Vagina (tissue), 2 donors: ENCODE measurements around the gene SV2B. TPM values are rescaled to one million over a fixed set of nuclear protein-coding genes. Genes with fewer than 3 reads are reported as not detected.

Experiments used
- DNase-seq, 2 donors: peaks; one replicate each; pipeline ENCODE4 v3.0.0-alpha.2; 2017; ENCODE audit errors: extremely low spot score in 2 of 2
- H3K27ac ChIP-seq: fragments of 200-600 bp; sonication (generic); one replicate; pipeline ENCODE4 v1.5.1; 2019
- H3K27me3 ChIP-seq: fragments of 200-600 bp; sonication (generic); one replicate; pipeline ENCODE4 v1.5.1; 2019
- H3K36me3 ChIP-seq, 2 donors: fragments of 200-600 bp; sonication (generic); one replicate each; pipeline ENCODE4 v1.5.1; 2017 to 2019
- H3K4me1 ChIP-seq: fragments of 200-600 bp; sonication (generic); one replicate; pipeline ENCODE4 v1.5.1; 2019
- H3K4me3 ChIP-seq, 2 donors: fragments of 200-600 bp; sonication (generic); 1 replicate in 1 of 2; 2 replicates in 1 of 2; pipeline ENCODE4 v1.5.1; 2016 to 2019
- H3K9me3 ChIP-seq: fragments of 200-600 bp; sonication (generic); one replicate; pipeline ENCODE4 v1.5.1; 2019
- POLR2A ChIP-seq, 2 donors: fragments of 450-650 bp; IDR thresholded peaks; one replicate each; pipeline ENCODE4 v1.6.1; 2017; ENCODE audit warnings: antibody characterized with exemption in 2 of 2, mild to moderate bottlenecking in 2 of 2, moderate library complexity in 2 of 2
- POLR2AphosphoS5 ChIP-seq, 2 donors: sonication (generic); formaldehyde crosslinking; IDR thresholded peaks; one replicate each; pipeline ENCODE4 v1.9.0; 2017; ENCODE audit warnings: antibody characterized with exemption in 2 of 2, mild to moderate bottlenecking in 2 of 2, low read depth in 1 of 2; ENCODE audit not compliant: insufficient read depth in 1 of 2
- intact Hi-C: fragments of 100-400 bp; cut with DNase I; formaldehyde crosslinking; loops from one replicate; pipeline ENCODE4 v1.15.1; 2023
- total RNA-seq: library from RNA; depleted of rRNA; stranded (reverse); fragments of >200 nt; gene quantifications from one replicate; pipeline ENCODE4 v1.2.3, GENCODE V29; 2016
- TF ChIP-seq, protein P1 (sequence below), 3 experiments: fragments of 450-650 bp in 2 of 3; fragments of 200-600 bp in 1 of 3; sonication (generic) in 1 of 3; IDR thresholded peaks; one replicate each; pipeline ENCODE4 v1.5.1; 2017 to 2019; ENCODE audit warnings: antibody characterized with exemption in 3 of 3, mild to moderate bottlenecking in 2 of 3, moderate library complexity in 2 of 3

Gene SV2B
- total RNA-seq, 1 donor from 2014 or later: 3.2 TPM

DNA sequence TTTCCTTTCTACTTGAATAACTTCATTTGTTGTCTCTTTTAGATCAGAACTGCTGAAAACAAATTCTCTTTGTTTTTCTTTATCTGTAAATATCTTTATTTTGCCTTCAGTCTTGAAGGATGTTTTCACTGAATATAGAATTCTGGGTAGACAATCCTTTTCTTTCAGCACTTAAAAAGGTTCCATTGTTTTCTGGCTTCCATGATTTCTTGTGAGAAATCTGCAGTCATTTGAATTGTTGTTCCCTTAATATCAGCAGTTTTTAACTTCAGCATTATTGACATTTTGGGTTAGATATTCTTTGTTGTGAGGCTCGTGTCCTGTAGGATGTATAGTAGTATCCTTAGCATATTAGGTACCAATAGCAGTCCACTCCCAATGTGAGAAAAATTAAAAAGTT, 65.8 kb downstream of the SV2B start:
- intact Hi-C loops: no loop called here

DNA sequence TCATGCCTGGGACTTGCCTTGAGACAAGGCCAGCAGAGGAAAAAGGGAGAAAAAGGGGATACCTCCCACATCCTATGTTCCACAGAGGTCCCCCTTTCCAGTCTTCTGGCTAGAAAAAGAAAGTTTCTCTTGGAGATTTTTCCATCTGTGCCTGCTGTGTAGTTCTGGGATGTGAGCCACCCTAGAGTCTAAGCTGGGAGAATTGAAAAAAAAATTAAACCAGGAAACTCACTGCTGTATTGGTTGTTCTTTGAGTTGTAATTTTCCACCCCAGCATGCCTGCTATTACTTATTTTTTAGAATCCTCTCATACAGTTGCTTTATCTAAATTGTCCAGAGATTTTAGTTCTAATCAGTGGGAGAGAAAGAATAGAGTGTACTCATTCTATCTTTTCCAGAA, 68.4 kb downstream of the SV2B start:
- intact Hi-C loops: no loop called here
- Histone ChIP-seq H3K27me3 (no peaks in the 10 kb centered on the region), H3K9me3 (no peaks in the 10 kb centered on the region), H3K4me1 (no peaks in the 10 kb centered on the region), H3K36me3 (no peaks in the 10 kb centered on the region), H3K27ac (no peak overlapping the region), H3K4me3 (no peak overlapping the region)
- TF ChIP-seq, protein P1, sequence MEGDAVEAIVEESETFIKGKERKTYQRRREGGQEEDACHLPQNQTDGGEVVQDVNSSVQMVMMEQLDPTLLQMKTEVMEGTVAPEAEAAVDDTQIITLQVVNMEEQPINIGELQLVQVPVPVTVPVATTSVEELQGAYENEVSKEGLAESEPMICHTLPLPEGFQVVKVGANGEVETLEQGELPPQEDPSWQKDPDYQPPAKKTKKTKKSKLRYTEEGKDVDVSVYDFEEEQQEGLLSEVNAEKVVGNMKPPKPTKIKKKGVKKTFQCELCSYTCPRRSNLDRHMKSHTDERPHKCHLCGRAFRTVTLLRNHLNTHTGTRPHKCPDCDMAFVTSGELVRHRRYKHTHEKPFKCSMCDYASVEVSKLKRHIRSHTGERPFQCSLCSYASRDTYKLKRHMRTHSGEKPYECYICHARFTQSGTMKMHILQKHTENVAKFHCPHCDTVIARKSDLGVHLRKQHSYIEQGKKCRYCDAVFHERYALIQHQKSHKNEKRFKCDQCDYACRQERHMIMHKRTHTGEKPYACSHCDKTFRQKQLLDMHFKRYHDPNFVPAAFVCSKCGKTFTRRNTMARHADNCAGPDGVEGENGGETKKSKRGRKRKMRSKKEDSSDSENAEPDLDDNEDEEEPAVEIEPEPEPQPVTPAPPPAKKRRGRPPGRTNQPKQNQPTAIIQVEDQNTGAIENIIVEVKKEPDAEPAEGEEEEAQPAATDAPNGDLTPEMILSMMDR (IDR thresholded peaks at IDR 0.05): no peak
- TF ChIP-seq POLR2A (IDR thresholded peaks at IDR 0.05): no peak
- no peak for TF ChIP-seq POLR2AphosphoS5 (IDR thresholded peaks at IDR 0.05; ENCODE audit: insufficient read depth in 1 of 2, low read depth in 1 of 2)
- DNase-seq: no peak

More for the DNA sequence above, 65.8 kb downstream of the SV2B start:
- Histone ChIP-seq H3K4me3 (no peak overlapping the region), H3K36me3 (no peaks in the 10 kb centered on the region), H3K27ac (no peak overlapping the region), H3K9me3 (no peaks in the 10 kb centered on the region), H3K4me1 (no peaks in the 10 kb centered on the region), H3K27me3 (no peaks in the 10 kb centered on the region)
- no peak for TF ChIP-seq POLR2A (IDR thresholded peaks at IDR 0.05)
- TF ChIP-seq, protein P1 (IDR thresholded peaks at IDR 0.05): no peak
- TF ChIP-seq POLR2AphosphoS5 (IDR thresholded peaks at IDR 0.05; ENCODE audit: insufficient read depth in 1 of 2, low read depth in 1 of 2): no peak
- no peak for DNase-seq

DNA sequence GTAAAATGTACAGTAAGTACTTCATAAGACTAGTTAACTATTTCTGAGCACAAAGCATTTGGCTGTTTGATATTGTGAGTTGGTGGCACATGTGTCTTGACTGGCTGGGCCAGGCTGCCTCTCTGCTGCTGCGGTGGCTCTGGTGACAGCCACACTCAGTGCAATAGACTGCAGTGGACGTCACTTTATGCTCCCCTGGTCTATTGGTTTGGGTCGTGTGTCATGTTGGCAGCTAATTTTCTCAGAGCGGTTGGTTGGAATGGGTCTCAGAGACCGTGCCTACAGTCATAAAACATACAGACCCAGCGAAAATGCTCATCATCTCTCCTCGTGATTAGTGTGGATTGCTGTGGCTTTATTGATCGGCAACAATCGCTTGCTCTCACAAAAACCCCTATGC, 71.3 kb downstream of the SV2B start:
- no peak for TF ChIP-seq POLR2AphosphoS5 (IDR thresholded peaks at IDR 0.05; ENCODE audit: insufficient read depth in 1 of 2, low read depth in 1 of 2)
- TF ChIP-seq, protein P1 (IDR thresholded peaks at IDR 0.05): no peak
- no peak for TF ChIP-seq POLR2A (IDR thresholded peaks at IDR 0.05)
- no peaks in the 10 kb centered on the region for H3K4me1 ChIP-seq
- no peaks in the 10 kb centered on the region for H3K9me3 ChIP-seq
- no peak for DNase-seq
- H3K27ac ChIP-seq: no peak overlapping the region
- no peaks in the 10 kb centered on the region for H3K36me3 ChIP-seq
- no peak overlapping the region for H3K4me3 ChIP-seq
- H3K27me3 ChIP-seq: no peaks in the 10 kb centered on the region
- intact Hi-C loops: no loop called here

DNA sequence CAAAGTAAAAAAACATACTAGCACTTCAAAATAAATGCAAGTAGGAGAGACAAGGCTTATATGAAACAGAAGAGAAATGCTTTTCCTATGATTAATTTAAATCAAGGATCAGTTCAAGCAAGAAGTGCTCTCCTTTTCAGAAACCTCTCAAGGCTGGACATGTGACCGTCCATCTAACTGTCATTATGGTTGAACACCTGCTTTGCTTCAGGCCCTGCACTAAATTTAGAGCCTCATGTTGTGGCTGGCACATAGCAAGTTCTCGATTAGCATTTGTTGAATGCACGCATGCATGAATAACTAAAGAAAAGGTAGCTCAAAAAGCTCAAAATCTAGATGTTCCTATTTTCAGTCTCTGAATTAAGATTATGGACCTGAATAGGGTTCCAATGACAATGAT, 82.0 kb downstream of the SV2B start:
- no peak for DNase-seq
- H3K4me3 ChIP-seq: no peak overlapping the region
- no peaks in the 10 kb centered on the region for H3K9me3 ChIP-seq
- no peaks in the 10 kb centered on the region for H3K36me3 ChIP-seq
- H3K4me1 ChIP-seq: no peaks in the 10 kb centered on the region
- no peak overlapping the region for H3K27ac ChIP-seq
- H3K27me3 ChIP-seq: no peaks in the 10 kb centered on the region
- intact Hi-C loops: no loop called here
- TF ChIP-seq POLR2A (IDR thresholded peaks at IDR 0.05) (no peak), POLR2AphosphoS5 (IDR thresholded peaks at IDR 0.05; ENCODE audit: insufficient read depth in 1 of 2, low read depth in 1 of 2) (no peak)
- TF ChIP-seq, protein P1 (IDR thresholded peaks at IDR 0.05): no peak

DNA sequence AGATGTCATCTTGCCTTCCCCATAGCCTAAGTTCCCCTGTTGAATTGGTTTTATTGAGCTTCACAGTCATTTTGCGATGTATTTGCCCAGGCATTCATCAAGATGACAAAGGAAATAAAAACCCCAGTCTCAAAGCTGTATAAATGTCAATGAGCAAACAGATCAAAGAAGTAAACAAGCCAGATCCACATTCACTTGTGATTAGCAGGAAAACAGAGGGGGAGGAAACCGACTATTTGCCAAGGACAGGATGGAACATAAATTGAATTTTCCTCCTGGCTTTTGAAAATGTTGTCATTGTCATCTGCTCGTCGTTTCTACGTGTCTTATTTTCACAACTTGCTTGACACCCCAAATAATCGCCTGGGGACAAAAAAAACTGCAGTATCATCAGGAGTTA, 83.5 kb downstream of the SV2B start:
- H3K36me3 ChIP-seq: no peaks in the 10 kb centered on the region
- no peak overlapping the region for H3K27ac ChIP-seq
- H3K27me3 ChIP-seq: no peaks in the 10 kb centered on the region
- intact Hi-C loops: no loop called here
- no peaks in the 10 kb centered on the region for H3K4me1 ChIP-seq
- H3K9me3 ChIP-seq: no peaks in the 10 kb centered on the region
- H3K4me3 ChIP-seq: no peak overlapping the region
- DNase-seq: no peak
- TF ChIP-seq, protein P1 (IDR thresholded peaks at IDR 0.05): no peak
- no peak for TF ChIP-seq POLR2AphosphoS5 (IDR thresholded peaks at IDR 0.05; ENCODE audit: insufficient read depth in 1 of 2, low read depth in 1 of 2)
- TF ChIP-seq POLR2A (IDR thresholded peaks at IDR 0.05): no peak
